HepG2 (cell line): ENCODE results near the gene CASP6.

Source experiments
- BCL6 ChIP-seq: IDR thresholded peaks from 2 replicates; pipeline ENCODE4 v1.6.1; 2016; ENCODE audit warnings: missing genetic modification reagents, missing compliant biosample characterization
- SMC3 ChIP-seq: IDR thresholded peaks from 2 replicates; pipeline ENCODE4 v1.6.1; 2011; ENCODE audit warnings: low read length, improper control_type of control experiment
- TAF1 ChIP-seq: sonication (generic); formaldehyde crosslinking; IDR thresholded peaks from 2 replicates; pipeline ENCODE4 v1.4.0; 2020; ENCODE audit warnings: missing genetic modification reagents
- TF ChIP-seq, protein P1 (sequence below): sonication (generic); formaldehyde crosslinking; IDR thresholded peaks from 2 replicates; pipeline ENCODE4 v1.8.1; 2023; ENCODE audit warnings: mild to moderate bottlenecking, missing genetic modification reagents, borderline replicate concordance
- TF ChIP-seq, protein P2 (sequence below): sonication (generic); formaldehyde crosslinking; IDR thresholded peaks from 2 replicates; pipeline ENCODE4 v1.4.0; 2020; ENCODE audit warnings: missing genetic modification reagents
- TF ChIP-seq, protein P3 (sequence below): sonication (generic); formaldehyde crosslinking; IDR thresholded peaks from 2 replicates; pipeline ENCODE4 v1.4.0; 2020; ENCODE audit warnings: missing genetic modification reagents, borderline replicate concordance
- TF ChIP-seq, protein P4 (sequence below): sonication (generic); formaldehyde crosslinking; IDR thresholded peaks from 2 replicates; pipeline ENCODE4 v1.5.0; 2020; ENCODE audit warnings: mild to moderate bottlenecking, missing genetic modification reagents, moderate library complexity

DNA sequence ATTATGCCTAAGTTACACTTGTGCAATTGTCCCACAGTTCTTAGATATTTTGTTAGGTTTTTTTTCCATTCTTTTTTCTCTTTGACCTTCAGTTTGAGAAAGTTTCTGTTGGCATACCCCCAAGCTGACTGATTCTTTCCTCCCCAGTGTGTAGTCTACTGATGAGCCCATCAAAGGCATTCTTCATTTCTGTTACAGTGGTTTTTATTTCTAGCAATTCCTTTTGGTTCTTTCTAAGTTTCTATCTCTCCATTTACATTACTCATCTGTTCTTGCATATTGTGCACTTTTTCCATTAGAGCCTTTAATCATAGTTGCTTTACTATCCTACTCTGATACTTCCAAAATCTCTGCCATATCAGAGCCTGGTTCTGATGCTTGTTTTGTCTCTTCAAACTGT lies 31.9 kb downstream of the CASP6 start:
- no peak for TF ChIP-seq TAF1 (CRISPR knock-in tag)
- no peak for TF ChIP-seq SMC3
- TF ChIP-seq BCL6, result no peak
- TF ChIP-seq, protein P1, sequence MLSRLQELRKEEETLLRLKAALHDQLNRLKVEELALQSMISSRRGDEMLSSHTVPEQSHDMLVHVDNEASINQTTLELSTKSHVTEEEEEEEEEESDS (CRISPR knock-in tag), result no peak
- TF ChIP-seq, protein P2, sequence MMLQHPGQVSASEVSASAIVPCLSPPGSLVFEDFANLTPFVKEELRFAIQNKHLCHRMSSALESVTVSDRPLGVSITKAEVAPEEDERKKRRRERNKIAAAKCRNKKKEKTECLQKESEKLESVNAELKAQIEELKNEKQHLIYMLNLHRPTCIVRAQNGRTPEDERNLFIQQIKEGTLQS, result no peak
- TF ChIP-seq, protein P3, sequence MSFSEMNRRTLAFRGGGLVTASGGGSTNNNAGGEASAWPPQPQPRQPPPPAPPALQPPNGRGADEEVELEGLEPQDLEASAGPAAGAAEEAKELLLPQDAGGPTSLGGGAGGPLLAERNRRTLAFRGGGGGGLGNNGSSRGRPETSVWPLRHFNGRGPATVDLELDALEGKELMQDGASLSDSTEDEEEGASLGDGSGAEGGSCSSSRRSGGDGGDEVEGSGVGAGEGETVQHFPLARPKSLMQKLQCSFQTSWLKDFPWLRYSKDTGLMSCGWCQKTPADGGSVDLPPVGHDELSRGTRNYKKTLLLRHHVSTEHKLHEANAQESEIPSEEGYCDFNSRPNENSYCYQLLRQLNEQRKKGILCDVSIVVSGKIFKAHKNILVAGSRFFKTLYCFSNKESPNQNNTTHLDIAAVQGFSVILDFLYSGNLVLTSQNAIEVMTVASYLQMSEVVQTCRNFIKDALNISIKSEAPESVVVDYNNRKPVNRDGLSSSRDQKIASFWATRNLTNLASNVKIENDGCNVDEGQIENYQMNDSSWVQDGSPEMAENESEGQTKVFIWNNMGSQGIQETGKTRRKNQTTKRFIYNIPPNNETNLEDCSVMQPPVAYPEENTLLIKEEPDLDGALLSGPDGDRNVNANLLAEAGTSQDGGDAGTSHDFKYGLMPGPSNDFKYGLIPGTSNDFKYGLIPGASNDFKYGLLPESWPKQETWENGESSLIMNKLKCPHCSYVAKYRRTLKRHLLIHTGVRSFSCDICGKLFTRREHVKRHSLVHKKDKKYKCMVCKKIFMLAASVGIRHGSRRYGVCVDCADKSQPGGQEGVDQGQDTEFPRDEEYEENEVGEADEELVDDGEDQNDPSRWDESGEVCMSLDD, result no peak
- TF ChIP-seq, protein P4, sequence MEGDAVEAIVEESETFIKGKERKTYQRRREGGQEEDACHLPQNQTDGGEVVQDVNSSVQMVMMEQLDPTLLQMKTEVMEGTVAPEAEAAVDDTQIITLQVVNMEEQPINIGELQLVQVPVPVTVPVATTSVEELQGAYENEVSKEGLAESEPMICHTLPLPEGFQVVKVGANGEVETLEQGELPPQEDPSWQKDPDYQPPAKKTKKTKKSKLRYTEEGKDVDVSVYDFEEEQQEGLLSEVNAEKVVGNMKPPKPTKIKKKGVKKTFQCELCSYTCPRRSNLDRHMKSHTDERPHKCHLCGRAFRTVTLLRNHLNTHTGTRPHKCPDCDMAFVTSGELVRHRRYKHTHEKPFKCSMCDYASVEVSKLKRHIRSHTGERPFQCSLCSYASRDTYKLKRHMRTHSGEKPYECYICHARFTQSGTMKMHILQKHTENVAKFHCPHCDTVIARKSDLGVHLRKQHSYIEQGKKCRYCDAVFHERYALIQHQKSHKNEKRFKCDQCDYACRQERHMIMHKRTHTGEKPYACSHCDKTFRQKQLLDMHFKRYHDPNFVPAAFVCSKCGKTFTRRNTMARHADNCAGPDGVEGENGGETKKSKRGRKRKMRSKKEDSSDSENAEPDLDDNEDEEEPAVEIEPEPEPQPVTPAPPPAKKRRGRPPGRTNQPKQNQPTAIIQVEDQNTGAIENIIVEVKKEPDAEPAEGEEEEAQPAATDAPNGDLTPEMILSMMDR (CRISPR knock-in tag), result no peak
